NAMALWA (cell line): ENCODE results near the gene KCTD20.
"Not testable (repeated sequence)": the region's sequence is repeated elsewhere in the genome, so short reads cannot be mapped to it uniquely, and the experiment has no call there.

Experiments used
- DNase-seq: peaks from one replicate; pipeline ENCODE4 v3.0.0-alpha.2; 2015; ENCODE audit warnings: low spot score

The KCTD20 gene

GRCh38 chr6:36444470-36444869 is 1.7 kb downstream of the KCTD20 start:
- no peak for DNase-seq

GRCh38 chr6:36445621-36446020 is 2.8 kb downstream of the KCTD20 start:
- no peak for DNase-seq

- peak; percentile 13 for DNase-seq
Observed at GRCh38 chr6:36449173-36449572, 6.4 kb downstream of the KCTD20 start.

GRCh38 chr6:36452897-36453296 is 10.1 kb downstream of the KCTD20 start:
- not testable (repeated sequence) for DNase-seq

- DNase-seq, result no peak
Observed at GRCh38 chr6:36455486-36456027, 12.8 kb downstream of the KCTD20 start.

GRCh38 chr6:36459501-36459900 is 16.7 kb downstream of the KCTD20 start:
- DNase-seq, result no peak

GRCh38 chr6:36460916-36461315 is 18.1 kb downstream of the KCTD20 start:
- no peak for DNase-seq

DNA sequence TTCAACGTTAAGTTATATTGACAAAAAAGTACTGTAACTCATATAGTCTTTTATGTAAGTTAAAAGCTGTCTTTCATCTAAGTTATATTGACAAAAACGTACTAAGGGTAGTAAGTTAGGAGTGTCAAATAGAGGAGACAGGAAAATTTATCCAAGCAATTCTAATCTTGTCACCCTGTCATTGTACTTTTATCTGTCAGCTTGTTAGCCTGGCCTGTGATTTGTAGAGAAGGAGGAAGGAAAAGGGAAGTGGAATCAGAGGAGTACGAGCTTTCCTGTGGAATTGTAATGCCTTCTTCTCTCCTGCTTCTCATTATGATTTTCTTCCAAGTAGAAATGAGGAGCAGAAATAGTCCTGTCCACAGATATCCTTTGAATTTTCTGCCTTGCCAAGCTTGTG is 18.8 kb downstream of the KCTD20 start:
- no peak for DNase-seq

GRCh38 chr6:36463676-36464075 is 20.9 kb downstream of the KCTD20 start:
- no peak for DNase-seq

DNA sequence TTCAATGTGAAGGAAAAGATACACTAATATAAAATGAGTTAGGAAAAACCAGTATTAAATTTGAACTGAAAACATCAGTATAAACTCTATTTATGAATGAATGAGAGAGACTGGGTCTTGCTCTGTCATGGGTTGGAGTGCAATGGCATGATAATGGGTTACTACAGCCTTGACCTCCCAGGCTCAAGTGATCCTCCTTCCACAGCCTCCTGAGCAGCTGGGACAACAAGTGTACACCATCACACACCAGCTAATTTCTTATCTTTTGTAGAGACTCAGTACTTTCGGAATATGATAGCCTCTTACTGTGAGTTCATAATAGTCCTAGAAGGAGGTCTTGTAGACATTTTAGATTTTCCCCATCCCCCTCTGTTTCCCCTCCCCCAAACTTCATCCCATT is 21.4 kb downstream of the KCTD20 start:
- DNase-seq, result no peak

DNA sequence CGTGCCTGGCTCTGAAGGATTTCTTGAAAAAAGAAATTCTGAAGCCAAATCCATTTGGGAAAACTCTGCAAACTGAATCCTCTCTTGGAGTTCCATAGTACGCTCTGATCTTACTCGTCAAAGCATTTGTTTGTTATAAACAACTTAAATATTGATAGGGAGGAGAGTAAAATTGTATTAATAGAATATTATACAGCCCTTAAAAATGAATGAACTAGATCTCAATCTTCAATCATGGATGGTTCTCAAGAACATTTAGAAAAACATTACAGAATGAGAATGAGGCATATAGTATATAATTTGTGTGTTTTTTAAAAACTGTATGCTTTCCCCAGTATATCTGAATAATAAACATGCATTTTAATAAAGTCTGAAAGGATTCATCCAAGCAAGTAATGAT is 24.8 kb downstream of the KCTD20 start:
- no peak for DNase-seq

DNA sequence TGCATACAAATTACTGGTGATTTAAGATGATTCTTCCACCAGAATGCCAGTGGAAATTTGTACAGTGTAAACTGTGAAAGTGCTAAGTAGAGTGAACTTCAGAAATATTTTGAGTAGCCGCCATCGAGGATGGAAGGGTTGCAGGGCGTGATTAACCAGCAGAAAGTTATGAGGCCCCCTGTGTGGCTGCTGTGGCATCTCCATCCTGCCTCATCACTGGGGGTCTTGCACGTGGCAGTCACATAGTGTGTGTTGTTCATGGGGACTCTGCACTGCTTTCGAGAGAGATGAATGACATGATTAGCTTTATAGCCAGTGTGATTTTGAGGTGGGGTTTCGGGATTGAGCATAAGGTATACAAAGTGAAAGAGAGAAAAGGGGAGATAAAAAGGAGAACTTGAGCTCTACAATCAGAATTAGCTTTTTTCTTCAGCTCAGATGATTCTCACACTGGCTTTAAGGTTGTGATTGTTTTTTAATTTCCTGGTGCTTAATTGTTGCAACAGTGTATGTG is 26.4 kb downstream of the KCTD20 start:
- no peak for DNase-seq

GRCh38 chr6:36469946-36470345 is 27.1 kb downstream of the KCTD20 start:
- no peak for DNase-seq

DNA sequence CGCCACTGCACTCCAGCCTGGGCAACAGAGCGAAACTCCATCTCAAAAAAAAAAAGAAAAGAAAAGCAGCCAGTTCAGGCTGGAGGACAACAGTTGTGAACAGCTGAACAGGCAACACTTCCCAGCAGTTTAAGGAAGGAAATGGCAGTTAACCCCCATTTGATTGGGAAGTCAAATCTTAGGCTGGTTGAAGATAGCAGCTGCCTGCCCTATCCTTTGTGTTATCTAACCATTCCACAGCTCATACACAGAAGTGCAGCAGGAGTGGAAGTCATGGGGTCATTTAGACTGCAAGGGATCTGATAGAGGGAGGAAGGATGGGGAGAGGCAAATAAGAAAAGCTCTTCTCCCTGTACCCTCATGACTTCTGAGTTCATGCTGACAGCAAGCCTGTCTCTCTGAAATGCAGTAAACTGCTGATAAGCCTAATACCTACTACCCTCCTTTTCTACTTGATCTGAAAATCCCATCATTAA is 35.3 kb downstream of the KCTD20 start:
- DNase-seq, result no peak

GRCh38 chr6:36479256-36479655 is 36.5 kb downstream of the KCTD20 start:
- no peak for DNase-seq

- DNase-seq, result not testable (repeated sequence)
Observed at GRCh38 chr6:36483326-36483725, 40.5 kb downstream of the KCTD20 start.

DNA sequence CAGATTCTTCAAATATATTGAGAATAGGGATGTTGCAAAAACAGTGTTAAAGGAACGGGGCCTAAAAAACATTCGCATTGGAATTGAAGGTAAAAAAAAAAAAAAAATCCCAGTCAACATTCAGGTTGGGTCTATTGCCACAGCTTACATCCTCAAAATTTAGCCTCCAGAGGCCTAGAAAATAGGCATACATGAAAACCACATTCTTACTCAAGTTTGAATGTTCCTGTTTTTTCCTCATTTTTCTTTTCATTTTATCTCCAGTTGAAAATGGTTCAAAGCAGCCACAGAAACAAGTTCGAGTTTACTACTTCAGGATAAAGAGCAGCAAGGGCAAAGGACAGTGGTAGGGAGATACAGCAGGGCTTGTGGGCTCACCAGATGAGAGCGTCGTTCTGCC is 41.9 kb downstream of the KCTD20 start:
- no peak for DNase-seq

DNA sequence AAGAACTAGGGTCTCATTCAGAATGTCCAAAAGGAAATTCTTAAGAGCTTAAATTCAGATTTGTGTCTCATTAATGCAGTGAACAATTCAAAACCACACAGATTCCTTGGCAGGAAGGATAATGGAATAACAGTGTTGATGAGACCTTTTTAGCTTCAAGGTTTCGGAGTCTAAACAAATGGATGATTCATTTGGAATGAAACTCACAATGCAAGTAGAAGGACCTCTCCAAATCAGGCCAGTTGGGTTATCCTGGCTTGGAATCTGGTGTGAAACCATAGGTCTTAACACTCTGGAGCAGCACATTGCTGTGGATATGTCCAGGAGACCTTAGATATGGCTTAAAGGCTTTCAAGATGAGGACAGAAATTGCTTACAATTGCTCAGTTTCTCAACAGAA is 44.9 kb downstream of the KCTD20 start:
- DNase-seq, result no peak

GRCh38 chr6:36488221-36488620 is 45.4 kb downstream of the KCTD20 start:
- DNase-seq, result no peak

DNA sequence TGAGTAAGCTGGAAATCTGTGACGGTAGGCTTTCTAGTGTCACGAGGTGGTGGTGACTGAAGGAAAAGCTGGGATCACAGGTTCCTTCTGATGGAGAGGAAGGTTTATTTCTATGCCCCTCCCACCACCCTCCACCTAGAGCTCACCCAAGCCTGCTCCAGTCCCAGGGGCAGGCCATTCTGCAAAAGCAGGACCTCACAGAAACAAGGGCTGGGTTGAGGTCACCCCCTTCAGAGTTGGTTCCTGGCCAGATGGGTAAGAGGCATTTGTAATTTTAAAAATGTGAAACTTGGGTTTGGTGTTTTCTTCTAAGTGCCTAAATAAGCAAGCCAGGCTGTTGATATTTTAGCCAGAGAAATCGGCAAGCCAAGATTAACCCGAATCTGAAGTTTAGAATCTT is 46.6 kb downstream of the KCTD20 start:
- DNase-seq, result no peak

GRCh38 chr6:36491378-36491965 is 48.7 kb downstream of the KCTD20 start:
- no peak for DNase-seq

DNA sequence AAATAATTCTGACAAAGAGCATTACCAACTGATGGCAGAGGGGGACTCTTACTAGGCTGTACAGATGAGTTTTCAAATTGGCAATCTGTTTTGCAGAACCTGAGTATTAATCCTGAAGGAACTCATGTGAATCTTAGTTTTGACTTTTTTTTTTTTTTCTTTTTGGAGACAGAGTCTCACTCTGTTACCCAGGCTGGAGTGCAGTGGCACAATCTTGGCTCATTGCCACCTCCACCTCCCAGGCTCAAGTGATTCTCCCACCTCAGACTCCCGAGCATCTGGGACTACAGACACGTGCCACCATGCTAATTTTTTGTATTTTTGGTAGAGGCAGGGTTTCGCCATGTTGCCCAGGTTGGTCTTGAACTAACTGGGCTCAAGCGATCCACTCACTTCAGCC is 49.3 kb downstream of the KCTD20 start:
- DNase-seq, result no peak

DNA sequence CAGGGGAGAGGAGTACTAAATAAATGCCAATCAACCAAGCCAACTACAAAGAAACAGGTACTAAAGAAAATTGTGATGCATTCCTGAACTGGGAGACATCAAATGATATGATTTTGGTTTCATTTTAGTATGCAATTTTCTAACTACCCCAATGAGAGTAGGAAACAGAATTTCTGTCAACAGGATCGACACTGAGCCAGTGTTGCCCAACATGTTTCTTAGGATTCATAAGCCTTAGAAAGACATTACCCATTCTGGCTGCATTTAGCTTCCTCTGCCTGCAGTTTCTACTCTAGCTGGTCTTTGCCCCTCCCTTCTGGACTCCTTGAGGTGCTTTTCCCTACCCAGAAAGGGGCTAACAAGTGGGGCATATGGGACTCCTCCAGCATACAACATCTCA is 49.8 kb downstream of the KCTD20 start:
- DNase-seq, result no peak

DNA sequence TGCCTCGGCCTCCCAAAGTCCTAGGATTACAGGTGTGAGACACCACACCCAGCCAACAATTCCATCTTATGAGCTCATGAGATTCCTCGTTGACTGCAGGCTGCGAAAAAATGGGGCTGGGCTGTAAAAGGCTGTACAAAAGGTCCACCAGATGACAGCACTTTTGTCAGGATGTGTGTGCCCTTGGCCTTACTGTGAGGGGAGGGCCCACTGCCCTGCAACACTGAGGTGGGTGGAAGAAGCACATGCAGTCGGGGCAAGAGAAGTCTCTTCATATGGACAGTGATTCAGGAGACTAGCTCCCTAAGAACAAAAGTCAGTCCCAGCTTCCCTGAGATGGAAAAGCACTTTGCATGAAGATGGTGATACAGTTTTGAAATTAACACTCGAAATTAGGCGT is 50.5 kb downstream of the KCTD20 start:
- no peak for DNase-seq
